Measurements from ENCODE around the gene OTOA.
"Not testable (repeated sequence)": the region's sequence is repeated elsewhere in the genome, so short reads cannot be mapped to it uniquely, and the experiment has no call there.

Gene OTOA

GRCh38 chr16:21704733-21705132, 41.0 kb downstream of the OTOA start:
- TF ChIP-seq CTCF (IDR thresholded peaks at IDR 0.05; ENCODE audit: low read depth, low read length, missing control alignments), result no peak
- no peak for DNase-seq (ENCODE audit: low read depth)
- H3K4me3 ChIP-seq (ENCODE audit: low read depth, low read length), result no peak overlapping the region

GRCh38 chr16:21708533-21709115, 44.9 kb downstream of the OTOA start:
- DNase-seq (ENCODE audit: low read depth), result no peak

GRCh38 chr16:21710938-21711337, 47.2 kb downstream of the OTOA start:
- H3K4me3 ChIP-seq (ENCODE audit: low read depth, low read length), result no peak overlapping the region
- no peak for DNase-seq (ENCODE audit: low read depth)
- TF ChIP-seq CTCF (IDR thresholded peaks at IDR 0.05; ENCODE audit: low read depth, low read length, missing control alignments), result no peak

More at GRCh38 chr16:21708533-21709115, 44.9 kb downstream of the OTOA start:
- TF ChIP-seq CTCF (IDR thresholded peaks at IDR 0.05; ENCODE audit: low read depth, low read length, missing control alignments), result peak; percentile 78
- no peak overlapping the region for H3K4me3 ChIP-seq (ENCODE audit: low read depth, low read length)

GRCh38 chr16:21713549-21714368, 50.0 kb downstream of the OTOA start:
- DNase-seq (ENCODE audit: low read depth), result no peak
- no peak overlapping the region for H3K4me3 ChIP-seq (ENCODE audit: low read depth, low read length)
- no peak for TF ChIP-seq CTCF (IDR thresholded peaks at IDR 0.05; ENCODE audit: low read depth, low read length, missing control alignments)

- not testable (repeated sequence) for H3K4me3 ChIP-seq (ENCODE audit: low read depth, low read length)
These were observed 50.5 kb downstream of the OTOA start for GRCh38 chr16:21714369-21714618.

GRCh38 chr16:21717608-21718007, 53.8 kb downstream of the OTOA start:
- TF ChIP-seq CTCF (IDR thresholded peaks at IDR 0.05; ENCODE audit: low read depth, low read length, missing control alignments), result no peak
- no peak overlapping the region for H3K4me3 ChIP-seq (ENCODE audit: low read depth, low read length)
- no peak for DNase-seq (ENCODE audit: low read depth)

More at GRCh38 chr16:21714369-21714618, 50.5 kb downstream of the OTOA start:
- DNase-seq (ENCODE audit: low read depth), result not testable (repeated sequence)

- H3K4me3 ChIP-seq (ENCODE audit: low read depth, low read length), result no peak overlapping the region
- no peak for TF ChIP-seq CTCF (IDR thresholded peaks at IDR 0.05; ENCODE audit: low read depth, low read length, missing control alignments)
- DNase-seq (ENCODE audit: low read depth), result no peak
These were observed 55.5 kb downstream of the OTOA start for GRCh38 chr16:21719283-21719682.

Measured in GM12864 (cell line).